Testis (tissue), 2 donors: ENCODE data around the gene GCC2.

Experiments used
- CTCF ChIP-seq, 3 experiments: fragments of 450-650 bp in 2 of 3; fragments of 200-600 bp in 1 of 3; sonication (generic) in 1 of 3; IDR thresholded peaks; one replicate each; pipeline ENCODE4 v1.5.1; 2016 to 2019; ENCODE audit warnings: antibody characterized with exemption in 3 of 3, mild to moderate bottlenecking in 2 of 3, moderate library complexity in 1 of 3
- POLR2A ChIP-seq: fragments of 450-650 bp; IDR thresholded peaks from one replicate; pipeline ENCODE4 v1.6.1; 2017; ENCODE audit warnings: antibody characterized with exemption, mild to moderate bottlenecking, moderate library complexity

GRCh38 chr2:108412995-108413710 is 35.9 kb upstream of the GCC2 start:
- no peak for TF ChIP-seq CTCF (IDR thresholded peaks at IDR 0.05)
- TF ChIP-seq POLR2A = no peak
